ENCODE measurements around the gene ZFR2.

- TF ChIP-seq EZH2 (IDR thresholded peaks at IDR 0.05; ENCODE audit: insufficient read depth, poor library complexity, severe bottlenecking): no peak
- no peak for TF ChIP-seq EZH2phosphoT487 (IDR thresholded peaks at IDR 0.05; ENCODE audit: insufficient read depth, low read depth)
These were observed 48.8 kb downstream of the ZFR2 start for GRCh38 chr19:3819989-3820388.

Measured in GM23248 (cell line).